Activated CD4-positive, CD25-positive, alpha-beta regulatory T cell treated with anti-CD3 and anti-CD28 coated beads, Interleukin-2, amount 50 U/mL, for 72 hours (primary cell): ENCODE measurements around the gene PALD1.

Experiments
- DNase-seq: peaks from one replicate; pipeline ENCODE4 v3.0.0; 2021

The PALD1 gene

DNA sequence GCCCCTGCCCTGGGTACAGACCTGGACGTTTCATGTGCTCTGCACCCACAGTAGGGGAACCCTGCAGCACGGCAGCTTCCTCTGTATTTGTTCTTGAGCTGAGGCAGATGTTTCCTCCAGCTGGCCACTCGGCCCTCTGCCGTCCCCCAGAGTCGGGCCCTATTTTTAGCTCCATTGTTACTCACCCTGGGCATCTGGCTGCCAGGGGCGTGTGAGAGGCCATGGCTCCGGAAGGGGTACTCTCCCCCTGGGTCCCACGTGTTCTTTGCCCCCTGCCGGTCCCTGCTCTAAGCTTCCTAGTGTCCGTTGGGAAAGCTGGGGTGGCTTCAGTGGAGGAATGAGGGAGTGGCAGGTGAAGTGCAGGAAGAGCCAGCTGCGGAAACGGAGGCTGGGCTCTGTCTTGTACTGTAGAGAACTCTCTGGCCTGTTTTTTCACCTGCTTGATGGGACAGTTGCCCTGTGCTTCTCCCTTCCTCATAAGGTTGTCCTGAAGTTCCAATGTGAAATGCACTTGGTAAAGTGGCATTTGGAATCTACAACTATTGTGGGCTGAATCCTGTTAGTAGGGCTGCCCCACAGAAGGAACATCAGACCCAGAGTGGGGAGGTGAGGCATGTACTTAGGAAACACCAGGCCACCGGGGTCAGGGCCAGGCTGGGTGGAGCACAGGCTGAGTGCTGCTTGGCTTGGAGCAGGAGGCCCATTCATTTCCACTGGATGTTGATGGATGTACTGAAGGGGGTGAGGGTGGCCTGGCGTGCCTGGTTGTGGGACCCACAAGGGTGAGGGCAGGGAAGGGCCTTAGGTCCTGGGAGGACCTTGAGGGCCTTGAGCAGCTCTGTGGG, 30.6 kb downstream of the PALD1 start:
- no peak for DNase-seq

DNA sequence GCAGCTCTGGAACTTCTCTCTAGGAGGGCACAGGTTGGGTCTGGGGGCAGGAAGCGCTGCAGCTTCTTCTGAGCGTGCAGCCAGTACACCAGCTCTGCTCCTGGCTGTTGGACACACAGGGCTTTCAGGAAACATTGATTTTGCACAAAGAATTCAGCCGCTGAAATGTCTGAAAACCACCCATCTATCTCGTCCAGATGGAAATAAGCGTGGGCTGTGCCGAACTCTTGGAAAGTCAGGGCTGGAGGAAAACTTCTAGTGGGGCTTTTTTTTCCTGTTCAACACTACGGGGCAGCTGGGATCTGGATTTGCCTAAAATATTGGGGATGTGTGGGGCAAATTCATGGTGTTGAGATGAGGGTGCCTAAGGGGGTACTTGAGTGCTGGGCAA, 31.2 kb downstream of the PALD1 start:
- DNase-seq: no peak

GRCh38 chr10:70510453-70510852, 31.9 kb downstream of the PALD1 start:
- no peak for DNase-seq

DNA sequence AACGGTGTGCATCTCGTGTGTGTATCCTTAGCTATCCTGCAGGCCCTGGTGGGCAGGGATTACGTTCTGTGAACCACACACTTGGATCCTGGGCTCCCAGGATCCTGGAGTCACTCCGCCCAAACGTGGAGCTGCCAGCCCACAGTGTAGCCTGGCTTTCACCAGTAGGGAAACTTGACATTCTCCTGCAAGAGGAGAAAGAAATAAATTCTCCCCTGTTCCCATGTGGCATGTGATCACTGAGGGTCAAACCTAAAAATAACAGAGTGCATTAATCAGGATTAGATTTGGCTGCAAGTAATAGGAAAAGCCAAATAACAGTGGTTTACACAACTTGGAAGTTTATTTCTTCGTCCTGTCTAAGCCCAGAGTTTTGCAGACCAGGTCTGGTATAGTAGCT, 32.3 kb downstream of the PALD1 start:
- DNase-seq: no peak

DNA sequence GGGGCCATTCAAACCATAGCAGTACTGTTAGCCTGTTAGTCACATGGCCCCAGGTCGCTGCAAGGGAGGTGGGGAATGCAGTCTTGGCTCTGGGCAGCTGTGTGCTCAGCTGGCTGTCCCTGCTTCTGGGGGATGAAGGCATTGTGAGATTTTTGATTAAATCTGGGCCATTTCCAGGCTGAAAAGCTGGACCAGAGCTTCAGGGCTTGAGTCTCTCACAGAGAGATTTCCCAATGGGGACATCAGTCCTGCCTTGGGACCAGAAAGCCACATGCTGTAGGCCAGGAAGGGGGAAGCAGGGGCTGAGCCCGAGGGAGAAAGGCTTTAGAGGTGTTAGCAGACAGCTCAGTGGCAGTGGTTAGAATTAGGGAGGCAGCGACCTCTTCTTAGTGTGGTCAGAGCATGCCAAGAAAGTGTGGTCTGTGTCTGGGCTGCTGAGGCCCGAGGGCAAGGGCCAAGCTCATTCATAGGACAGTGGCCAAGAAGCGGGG, 33.6 kb downstream of the PALD1 start:
- DNase-seq: no peak

- DNase-seq: peak; percentile 62
Measured at GRCh38 chr10:70513848-70514309, 35.3 kb downstream of the PALD1 start.

GRCh38 chr10:70514591-70514990, 36.0 kb downstream of the PALD1 start:
- DNase-seq: no peak

- DNase-seq: no peak
Measured at GRCh38 chr10:70515035-70515667, 36.6 kb downstream of the PALD1 start.

- DNase-seq: no peak
Measured at GRCh38 chr10:70518695-70519094, 40.1 kb downstream of the PALD1 start.

GRCh38 chr10:70523057-70523456, 44.5 kb downstream of the PALD1 start:
- DNase-seq: no peak

DNA sequence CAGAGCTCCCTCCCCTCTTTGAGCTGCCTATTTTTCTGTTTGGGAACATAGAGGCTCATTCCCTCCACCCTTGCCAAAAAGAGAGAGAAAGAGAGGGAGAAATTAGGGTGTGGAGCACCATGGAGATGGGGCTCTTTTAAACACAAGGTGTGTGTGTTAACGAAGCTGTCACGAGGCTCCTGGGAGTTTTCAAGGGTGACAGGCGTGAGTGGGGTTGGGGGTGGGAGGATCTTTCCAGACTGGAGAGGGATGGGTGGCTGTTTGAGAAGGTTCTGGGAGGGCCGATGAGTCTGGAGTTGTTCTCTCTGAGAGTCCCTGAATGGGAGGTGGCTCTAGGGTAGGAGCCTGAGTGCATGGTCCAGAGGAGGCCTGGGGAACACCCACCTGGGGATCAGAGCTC, 45.0 kb downstream of the PALD1 start:
- no peak for DNase-seq

GRCh38 chr10:70528314-70528713, 49.7 kb downstream of the PALD1 start:
- no peak for DNase-seq

DNA sequence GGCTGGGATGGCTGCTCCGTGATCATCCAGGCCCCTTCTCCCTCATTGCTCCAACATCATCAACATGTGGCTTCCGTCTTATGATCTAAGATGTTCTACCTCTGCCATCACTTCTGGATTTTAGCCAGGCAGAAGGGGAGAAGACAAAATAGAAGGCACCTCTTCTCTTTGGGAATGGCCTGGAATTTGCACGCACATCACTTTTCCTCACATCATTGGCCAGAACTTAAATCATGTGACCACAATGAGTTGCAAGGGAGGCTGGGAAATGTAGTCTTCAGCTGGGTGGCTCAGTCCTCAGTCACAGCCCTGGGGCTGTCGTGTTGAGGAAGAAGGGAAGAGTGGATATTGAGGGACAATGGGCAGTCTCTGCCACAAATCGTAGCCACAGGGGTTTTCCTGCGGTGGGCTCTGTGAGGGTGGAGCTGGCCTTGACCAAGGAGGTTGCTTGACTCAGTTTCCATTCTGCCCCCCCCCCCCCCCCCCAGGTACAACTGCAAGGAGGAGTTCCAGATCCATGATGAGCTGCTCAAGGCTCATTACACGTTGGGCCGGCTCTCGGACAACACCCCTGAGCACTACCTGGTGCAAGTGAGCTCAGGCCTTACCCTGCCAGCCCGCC, 50.3 kb downstream of the PALD1 start:
- no peak for DNase-seq

DNA sequence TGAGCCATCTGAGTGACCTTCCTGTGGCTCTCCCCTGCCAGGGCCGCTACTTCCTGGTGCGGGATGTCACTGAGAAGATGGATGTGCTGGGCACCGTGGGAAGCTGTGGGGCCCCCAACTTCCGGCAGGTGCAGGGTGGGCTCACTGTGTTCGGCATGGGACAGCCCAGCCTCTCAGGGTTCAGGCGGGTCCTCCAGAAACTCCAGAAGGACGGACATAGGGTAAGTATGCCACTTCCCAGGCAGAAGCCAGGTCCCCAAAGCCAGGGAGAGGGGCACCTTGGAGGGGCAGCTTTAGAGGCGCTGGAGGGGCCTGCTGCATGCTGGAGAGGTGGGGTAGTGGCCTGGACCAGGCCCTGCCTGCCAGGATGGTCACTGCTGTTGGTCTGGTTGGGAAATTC, 51.3 kb downstream of the PALD1 start:
- DNase-seq: no peak

- DNase-seq: no peak
Measured at GRCh38 chr10:70530315-70530714, 51.7 kb downstream of the PALD1 start.

DNA sequence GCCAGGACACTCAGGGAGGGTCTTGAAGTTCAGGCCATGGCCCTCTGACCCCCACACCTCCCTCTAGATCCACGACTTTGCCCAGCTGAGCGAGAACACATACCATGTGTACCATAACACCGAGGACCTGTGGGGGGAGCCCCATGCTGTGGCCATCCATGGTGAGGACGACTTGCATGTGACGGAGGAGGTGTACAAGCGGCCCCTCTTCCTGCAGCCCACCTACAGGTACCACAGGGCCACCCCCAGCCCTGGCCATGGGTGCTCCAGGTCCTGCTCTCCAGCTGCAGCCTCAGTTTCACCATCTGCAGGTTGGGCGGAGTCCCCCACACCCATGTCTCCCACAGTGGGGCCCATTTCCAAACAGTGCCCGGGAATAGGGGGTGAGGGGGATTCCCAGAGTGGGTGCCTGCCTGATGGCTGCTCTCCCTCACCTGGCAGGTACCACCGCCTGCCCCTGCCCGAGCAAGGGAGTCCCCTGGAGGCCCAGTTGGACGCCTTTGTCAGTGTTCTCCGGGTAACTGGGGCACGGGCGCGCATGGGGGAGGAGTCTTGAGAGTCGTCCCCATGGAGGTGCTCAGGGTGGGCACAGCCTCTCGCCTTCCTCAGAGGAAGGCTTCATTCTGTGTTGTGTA, 54.1 kb downstream of the PALD1 start:
- DNase-seq: no peak

DNA sequence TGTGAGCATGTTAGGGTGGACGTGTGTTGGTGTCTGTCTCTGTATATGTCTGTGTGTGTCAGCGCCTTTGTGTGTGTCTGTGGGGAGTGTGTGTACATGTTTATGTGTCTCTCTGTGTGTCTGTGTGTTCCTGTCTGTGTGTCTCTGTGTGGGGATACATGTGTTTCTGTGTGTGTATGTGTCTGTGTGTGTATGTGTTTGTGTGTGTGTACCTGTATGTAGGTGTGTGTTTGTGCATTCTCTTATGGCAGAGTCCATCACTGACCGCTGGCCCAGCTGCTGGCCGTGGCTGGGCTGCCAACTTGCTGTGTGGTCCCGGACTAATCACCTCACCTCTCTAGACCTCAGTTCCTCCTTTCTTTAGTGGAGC, 54.6 kb downstream of the PALD1 start:
- DNase-seq: no peak

- DNase-seq: no peak
Measured at GRCh38 chr10:70534281-70534680, 55.7 kb downstream of the PALD1 start.

- DNase-seq: no peak
Measured at GRCh38 chr10:70535001-70535400, 56.4 kb downstream of the PALD1 start.

GRCh38 chr10:70535451-70535850, 56.9 kb downstream of the PALD1 start:
- no peak for DNase-seq

DNA sequence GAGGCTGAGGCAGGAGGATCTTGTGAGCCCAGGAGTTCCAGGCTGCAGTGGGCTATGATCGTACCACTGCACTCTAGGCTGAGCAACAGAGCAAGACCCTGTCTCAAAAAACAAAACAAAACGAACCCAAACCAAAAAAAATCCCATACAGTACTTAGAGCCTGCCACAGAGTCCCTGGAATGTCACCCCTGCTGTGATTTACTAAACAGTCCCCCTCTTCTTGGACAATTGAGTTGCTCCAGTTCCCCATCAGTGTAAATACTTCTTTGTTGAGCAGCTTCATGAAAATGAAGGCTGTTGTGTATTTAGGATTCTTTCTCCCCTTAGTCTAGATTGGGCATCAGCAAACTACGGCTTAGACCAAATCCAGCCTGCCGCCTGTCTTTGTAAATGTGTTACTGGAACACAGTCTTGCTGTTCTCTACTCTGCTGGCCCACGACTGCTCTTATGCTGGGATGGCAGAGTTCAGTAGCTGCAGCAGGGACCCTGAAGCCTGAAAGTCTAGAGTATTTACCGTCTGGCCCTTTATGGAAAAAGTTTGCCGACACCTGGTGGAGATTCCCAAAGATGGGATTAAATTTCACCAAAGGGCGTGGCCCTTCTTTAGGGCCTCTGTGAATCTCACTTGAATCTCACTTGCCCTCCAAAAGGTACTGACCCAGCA, 57.8 kb downstream of the PALD1 start:
- no peak for DNase-seq

GRCh38 chr10:70537398-70538194, 59.0 kb downstream of the PALD1 start:
- no peak for DNase-seq
